ENCODE results near the gene PDCD2L. TPM values are rescaled to one million over a fixed set of nuclear protein-coding genes. Genes with fewer than 3 reads are reported as not detected.
"Not testable (repeated sequence)": the region's sequence is repeated elsewhere in the genome, so short reads cannot be mapped to it uniquely, and the experiment has no call there.

PDCD2L gene
- total RNA-seq, 1 donor from 2014 or later = 15.8 TPM

GRCh38 chr19:34373601-34374288, 30.5 kb upstream of the PDCD2L start:
- no peak for DNase-seq

- DNase-seq = no peak
Measured at GRCh38 chr19:34375598-34375997, 28.6 kb upstream of the PDCD2L start.

GRCh38 chr19:34380639-34381241, 23.5 kb upstream of the PDCD2L start:
- no peak for DNase-seq

GRCh38 chr19:34381399-34382251, 22.6 kb upstream of the PDCD2L start:
- no peak for DNase-seq

- no peak for DNase-seq
Measured at GRCh38 chr19:34382471-34382870, 21.7 kb upstream of the PDCD2L start.

GRCh38 chr19:34383599-34383998, 20.6 kb upstream of the PDCD2L start:
- no peak for DNase-seq

GRCh38 chr19:34386645-34387445, 17.4 kb upstream of the PDCD2L start:
- DNase-seq = no peak

- no peak for DNase-seq
Measured at GRCh38 chr19:34387446-34387810, 16.8 kb upstream of the PDCD2L start.

- not testable (repeated sequence) for DNase-seq
Measured at GRCh38 chr19:34388745-34389144, 15.5 kb upstream of the PDCD2L start.

GRCh38 chr19:34391813-34392212, 12.4 kb upstream of the PDCD2L start:
- no peak for DNase-seq

- peak; percentile 13 for DNase-seq
Measured at GRCh38 chr19:34393031-34393430, 11.2 kb upstream of the PDCD2L start.

GRCh38 chr19:34393629-34394028, 10.6 kb upstream of the PDCD2L start:
- DNase-seq = peak; percentile 98

- no peak for DNase-seq
Measured at GRCh38 chr19:34397853-34398252, 6.3 kb upstream of the PDCD2L start.

- no peak for DNase-seq
Measured at GRCh38 chr19:34399886-34400285, 4.3 kb upstream of the PDCD2L start.

- not testable (repeated sequence) for DNase-seq
Measured at GRCh38 chr19:34400844-34401243, 3.4 kb upstream of the PDCD2L start.

- DNase-seq = no peak
Measured at GRCh38 chr19:34402074-34402600, 2.1 kb upstream of the PDCD2L start.

GRCh38 chr19:34403784-34404108, 453 bp upstream of the PDCD2L start:
- DNase-seq = no peak

GRCh38 chr19:34405892-34406660, 1.9 kb downstream of the PDCD2L start:
- no peak for DNase-seq

- DNase-seq = no peak
Measured at GRCh38 chr19:34408411-34408810, 4.2 kb downstream of the PDCD2L start.

- no peak for DNase-seq
Measured at GRCh38 chr19:34409189-34410164, 5.3 kb downstream of the PDCD2L start.

Data from tongue (tissue), 2 donors.